SU-DHL-6 (cell line): ENCODE results near the gene BRIP1.

Experiments used
- H2AFZ ChIP-seq: fragments of 200-600 bp; sonication (generic); 2 replicates; pipeline ENCODE4 v1.6.1; 2014; ENCODE audit warnings: low read depth, mild to moderate bottlenecking, moderate library complexity, mixed read lengths, antibody characterized with exemption, low read length; ENCODE audit not compliant: severe bottlenecking
- H3F3A ChIP-seq: fragments of 200-600 bp; shearing (Covaris generic); 2 replicates; pipeline ENCODE4 v1.6.0; 2016; ENCODE audit warnings: antibody characterized with exemption, mild to moderate bottlenecking; ENCODE audit not compliant: insufficient read depth
- H3K27ac ChIP-seq: fragments of 200-600 bp; sonication (generic); 2 replicates; pipeline ENCODE4 v1.5.1; 2016; ENCODE audit warnings: low read depth, mild to moderate bottlenecking, low read length, moderate library complexity, mixed read lengths
- H3K27me3 ChIP-seq: fragments of 200-600 bp; sonication (generic), shearing (Covaris generic); 2 replicates; pipeline ENCODE4 v1.6.0; 2014; ENCODE audit warnings: mild to moderate bottlenecking, low read length
- H3K36me3 ChIP-seq: fragments of 200-600 bp; sonication (generic); 2 replicates; pipeline ENCODE4 v1.6.1; 2014; ENCODE audit warnings: mild to moderate bottlenecking, low read length, mixed read lengths
- H3K4me2 ChIP-seq: fragments of 300-600, 200-600 bp; shearing (Covaris generic), sonication (generic); 2 replicates; pipeline ENCODE4 v1.6.0; 2014; ENCODE audit warnings: low read length, low read depth, mild to moderate bottlenecking; ENCODE audit not compliant: poor library complexity, severe bottlenecking
- H3K4me3 ChIP-seq: fragments of 200-600 bp; sonication (generic); 2 replicates; pipeline ENCODE4 v1.5.1; 2014; ENCODE audit warnings: antibody characterized with exemption, low read length, mild to moderate bottlenecking, mixed read lengths; ENCODE audit not compliant: insufficient read depth, poor library complexity, severe bottlenecking
- H3K79me2 ChIP-seq: fragments of 200-600 bp; sonication (generic); 2 replicates; pipeline ENCODE4 v1.6.1; 2014; ENCODE audit warnings: mild to moderate bottlenecking, low read length, moderate library complexity; ENCODE audit not compliant: insufficient read depth
- H3K9ac ChIP-seq: fragments of 200-600 bp; sonication (generic); 2 replicates; pipeline ENCODE4 v1.7.0; 2014; ENCODE audit warnings: mild to moderate bottlenecking, low read length
- H3K9me2 ChIP-seq: fragments of 200-600 bp; sonication (generic); replicated peaks from 2 replicates; pipeline ENCODE4 v1.6.1; 2014; ENCODE audit warnings: low read length; ENCODE audit not compliant: insufficient read depth
- H3K9me3 ChIP-seq: fragments of 200-600 bp; sonication (generic); 2 replicates; pipeline ENCODE4 v1.6.1; 2014; ENCODE audit warnings: low read length, mixed read lengths; ENCODE audit not compliant: insufficient read depth
- H4K20me1 ChIP-seq: fragments of 200-600 bp; sonication (generic); 2 replicates; pipeline ENCODE4 v1.6.1; 2014; ENCODE audit warnings: low read depth, mild to moderate bottlenecking, antibody characterized with exemption, low read length, moderate library complexity, mixed read lengths
- CTCF ChIP-seq: fragments of 200-600 bp; sonication (generic); IDR thresholded peaks from one replicate; pipeline ENCODE4 v1.5.1; 2017; ENCODE audit warnings: antibody characterized with exemption, mild to moderate bottlenecking, low read length, moderate library complexity; ENCODE audit not compliant: insufficient read depth, poor library complexity, severe bottlenecking
- EZH2phosphoT487 ChIP-seq: fragments of 200-600 bp; sonication (generic), shearing (Covaris generic); conservative IDR thresholded peaks from 2 replicates; pipeline ENCODE4 v1.6.1; 2018; ENCODE audit warnings: mild to moderate bottlenecking, antibody characterized with exemption, low read length, moderate library complexity, mixed read lengths

Gene BRIP1

GRCh38 chr17:61684172-61684571 is 179.2 kb downstream of the BRIP1 start:
- no peaks in the 10 kb centered on the region for H3K79me2 ChIP-seq
- no peaks in the 10 kb centered on the region for H3K27me3 ChIP-seq
- no peak overlapping the region for H3K4me2 ChIP-seq
- H3F3A ChIP-seq: peaks cover 6% of the 10 kb centered on the region; the same call in 1 of the 2 replicates
- H3K9me3 ChIP-seq: no peaks in the 10 kb centered on the region
- H3K36me3 ChIP-seq: peaks cover 13% of the 10 kb centered on the region; the same call in 1 of the 2 replicates
- no peak overlapping the region for H3K27ac ChIP-seq
- no peak overlapping the region for H3K9ac ChIP-seq
- no peaks in the 10 kb centered on the region for H4K20me1 ChIP-seq
- no peak overlapping the region for H2AFZ ChIP-seq
- H3K9me2 ChIP-seq: no peaks in the 10 kb centered on the region
- H3K4me3 ChIP-seq: no peak overlapping the region
- TF ChIP-seq CTCF (no peak), EZH2phosphoT487 (no peak)

GRCh38 chr17:61683466-61683865 is 179.9 kb downstream of the BRIP1 start:
- H4K20me1 ChIP-seq: no peaks in the 10 kb centered on the region
- peaks cover 13% of the 10 kb centered on the region; the same call in 1 of the 2 replicates for H3K36me3 ChIP-seq
- no peak overlapping the region for H2AFZ ChIP-seq
- H3K9me3 ChIP-seq: no peaks in the 10 kb centered on the region
- no peak overlapping the region for H3K4me3 ChIP-seq
- no peaks in the 10 kb centered on the region for H3K79me2 ChIP-seq
- no peak overlapping the region for H3K27ac ChIP-seq
- peaks cover 6% of the 10 kb centered on the region; the same call in 1 of the 2 replicates for H3F3A ChIP-seq
- H3K4me2 ChIP-seq: no peak overlapping the region
- no peaks in the 10 kb centered on the region for H3K27me3 ChIP-seq
- no peaks in the 10 kb centered on the region for H3K9me2 ChIP-seq
- H3K9ac ChIP-seq: no peak overlapping the region
- TF ChIP-seq EZH2phosphoT487 (no peak), CTCF (no peak)

- no peaks in the 10 kb centered on the region for H3K9me2 ChIP-seq
- H3F3A ChIP-seq: peaks cover 6% of the 10 kb centered on the region; the same call in 1 of the 2 replicates
- no peak overlapping the region for H3K9ac ChIP-seq
- no peak overlapping the region for H3K27ac ChIP-seq
- H3K27me3 ChIP-seq: no peaks in the 10 kb centered on the region
- H3K36me3 ChIP-seq: peaks cover 6% of the 10 kb centered on the region; the same call in 1 of the 2 replicates
- no peaks in the 10 kb centered on the region for H4K20me1 ChIP-seq
- H3K9me3 ChIP-seq: no peaks in the 10 kb centered on the region
- TF ChIP-seq EZH2phosphoT487: no peak
- no peak for TF ChIP-seq CTCF
- no peaks in the 10 kb centered on the region for H3K79me2 ChIP-seq
- H3K4me2 ChIP-seq: no peak overlapping the region
- H2AFZ ChIP-seq: no peak overlapping the region
- no peak overlapping the region for H3K4me3 ChIP-seq
Measured at GRCh38 chr17:61680921-61681320, 182.4 kb downstream of the BRIP1 start.
